ENCODE results near the gene GIT1.

GRCh38 chr17:29557739-29558116 is 31.7 kb downstream of the GIT1 start:
- TF ChIP-seq EP300 (IDR thresholded peaks at IDR 0.05; ENCODE audit: borderline replicate concordance in 1 of 2, low read depth in 1 of 2, low read length in 1 of 2) (no peak), GATA2 (CRISPR knock-in tag; IDR thresholded peaks at IDR 0.05) (no peak), CTCF (IDR thresholded peaks at IDR 0.05) (no peak), NRF1 (IDR thresholded peaks at IDR 0.05; ENCODE audit: low read depth, low read length) (no peak), MXI1 (IDR thresholded peaks at IDR 0.05; ENCODE audit: low read depth, low read length) (no peak)
